ENCODE data around the gene DLG5.

Gene DLG5

DNA sequence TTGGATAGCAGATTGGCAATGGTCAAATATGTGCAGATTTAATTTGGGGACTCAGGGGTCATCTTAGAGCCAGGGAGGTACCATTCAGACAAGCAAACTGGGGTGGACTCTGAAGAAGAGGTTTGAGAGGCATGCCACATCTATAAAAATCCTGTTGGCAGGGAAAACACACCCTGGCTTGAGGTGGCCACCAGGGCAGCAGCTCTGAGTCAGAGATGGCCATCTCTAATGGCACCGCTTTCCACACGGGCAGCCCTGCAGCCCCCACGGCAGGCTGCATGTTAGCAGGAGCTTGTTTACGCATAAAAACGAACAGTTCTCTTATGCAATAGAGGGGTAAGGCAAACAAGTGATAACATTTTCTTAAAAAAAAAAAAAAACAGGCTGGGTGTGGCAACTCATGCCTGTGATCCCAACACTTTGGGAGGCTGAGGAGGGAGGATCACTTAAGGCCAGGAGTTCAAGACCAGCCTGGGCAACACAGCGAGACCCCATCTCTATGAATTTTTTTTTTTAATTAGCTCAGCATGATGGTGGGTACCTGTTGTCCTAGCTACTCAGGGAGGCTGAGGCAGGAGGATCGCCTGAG lies 14.9 kb downstream of the DLG5 start:
- DNase-seq = no peak

- DNase-seq = no peak
These were observed 15.9 kb downstream of the DLG5 start for GRCh38 chr10:77910524-77911145.

DNA sequence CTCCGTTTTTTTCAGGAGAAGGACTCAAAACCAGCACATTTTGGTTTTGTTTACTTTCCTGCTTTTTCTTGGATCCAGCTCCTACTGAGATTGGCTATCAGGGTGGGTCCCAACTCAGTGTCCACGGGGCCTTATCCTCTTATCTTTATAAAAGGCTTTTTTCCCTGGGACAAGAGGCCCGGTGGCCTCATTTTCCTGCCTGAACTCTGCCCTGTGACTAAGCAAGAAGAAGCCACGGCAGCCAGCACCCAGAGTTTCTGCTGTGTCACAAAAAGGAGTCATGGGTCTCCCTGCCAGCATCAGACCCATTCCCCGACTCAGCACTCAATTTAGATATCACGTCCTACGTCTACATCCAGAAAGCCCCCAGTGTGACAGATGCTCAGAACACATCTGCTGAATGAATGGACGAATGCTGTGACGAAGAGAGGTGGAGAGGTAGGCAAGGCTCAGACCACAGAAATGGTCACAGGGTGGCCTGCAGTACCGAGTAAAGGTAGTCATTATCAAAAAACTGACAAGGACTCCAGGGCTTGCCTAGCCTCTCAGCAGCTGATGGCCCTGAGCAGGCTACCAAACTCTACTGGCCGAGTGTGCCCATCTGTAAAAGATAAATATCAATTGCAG lies 16.7 kb downstream of the DLG5 start:
- DNase-seq = no peak

- no peak for DNase-seq
These were observed 17.4 kb downstream of the DLG5 start for GRCh38 chr10:77909021-77909748.

GRCh38 chr10:77907900-77908717 lies 18.4 kb downstream of the DLG5 start:
- no peak for DNase-seq

DNA sequence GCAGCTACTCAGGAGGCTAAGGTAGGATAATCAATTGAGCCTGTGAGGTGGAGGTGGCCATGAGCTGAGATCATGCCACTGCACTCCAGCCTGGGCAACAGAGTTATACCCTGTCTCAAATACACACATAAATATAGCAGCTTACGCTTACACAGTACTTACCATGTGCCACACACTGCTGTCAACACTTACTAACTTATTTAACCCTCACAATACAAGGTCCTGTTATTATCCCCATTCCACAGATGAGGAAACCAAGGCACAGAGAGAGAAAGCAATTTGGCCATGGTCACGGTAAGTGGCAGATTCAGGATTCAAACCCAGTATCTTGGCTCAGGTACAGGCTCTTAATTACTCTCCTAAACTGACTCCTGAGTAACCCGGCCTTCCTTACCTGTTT lies 19.1 kb downstream of the DLG5 start:
- no peak for DNase-seq

GRCh38 chr10:77906951-77907421 lies 19.6 kb downstream of the DLG5 start:
- DNase-seq = no peak

GRCh38 chr10:77905781-77906180 lies 20.8 kb downstream of the DLG5 start:
- no peak for DNase-seq

GRCh38 chr10:77905086-77905748 lies 21.3 kb downstream of the DLG5 start:
- no peak for DNase-seq

DNA sequence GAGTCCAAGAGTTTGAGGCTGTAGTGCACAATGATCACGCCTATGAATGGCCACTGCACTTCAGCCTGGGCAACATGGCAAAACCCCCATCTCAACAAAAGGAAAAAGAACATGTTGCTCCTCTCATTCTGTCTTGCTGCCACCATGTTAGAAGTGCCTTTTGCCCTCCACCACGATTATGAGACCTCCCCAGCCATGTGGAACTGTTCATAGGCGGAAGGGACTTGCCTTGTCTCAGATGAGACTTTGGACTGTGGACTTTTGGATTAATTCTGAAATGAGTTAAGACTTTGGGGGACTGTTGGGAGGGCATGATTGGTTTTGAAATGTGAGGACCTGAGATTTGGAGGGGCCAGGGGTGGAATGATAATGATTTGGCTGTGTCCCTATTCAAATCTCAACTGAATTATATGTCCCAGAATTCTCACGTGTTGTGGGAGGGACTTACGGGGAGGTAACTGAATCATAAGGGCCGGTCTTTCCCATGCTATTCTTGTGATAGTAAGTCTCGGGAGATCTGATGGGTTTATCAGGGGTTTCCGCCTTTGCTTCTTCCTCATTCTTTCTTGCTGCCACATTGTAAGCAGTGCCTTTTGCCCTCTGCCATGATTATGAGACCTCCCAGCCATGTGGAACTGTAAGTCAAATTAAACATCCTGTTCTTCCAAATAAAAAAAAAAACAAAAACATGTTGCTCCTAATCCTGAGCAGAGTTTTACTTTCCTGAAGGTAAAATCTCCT lies 22.3 kb downstream of the DLG5 start:
- DNase-seq = no peak

DNA sequence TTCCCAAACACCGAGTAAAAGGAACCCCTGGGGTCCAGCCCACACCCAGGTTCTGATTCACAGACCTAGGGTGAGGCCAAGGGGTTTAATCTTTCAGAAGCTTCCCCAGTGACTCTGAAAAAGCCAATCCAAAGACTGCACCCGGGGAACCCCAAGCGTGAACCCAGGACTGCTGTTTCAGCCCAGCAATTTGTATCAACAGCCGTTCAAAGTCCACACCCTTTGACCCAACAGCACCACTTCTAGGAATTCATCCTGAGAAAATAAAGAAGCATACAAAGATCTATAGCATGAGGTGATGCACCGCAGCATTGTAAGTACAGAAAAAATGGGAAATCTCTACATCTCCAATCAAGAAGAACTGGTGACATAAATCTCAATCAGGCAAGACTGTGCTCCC lies 24.4 kb downstream of the DLG5 start:
- DNase-seq = no peak

DNA sequence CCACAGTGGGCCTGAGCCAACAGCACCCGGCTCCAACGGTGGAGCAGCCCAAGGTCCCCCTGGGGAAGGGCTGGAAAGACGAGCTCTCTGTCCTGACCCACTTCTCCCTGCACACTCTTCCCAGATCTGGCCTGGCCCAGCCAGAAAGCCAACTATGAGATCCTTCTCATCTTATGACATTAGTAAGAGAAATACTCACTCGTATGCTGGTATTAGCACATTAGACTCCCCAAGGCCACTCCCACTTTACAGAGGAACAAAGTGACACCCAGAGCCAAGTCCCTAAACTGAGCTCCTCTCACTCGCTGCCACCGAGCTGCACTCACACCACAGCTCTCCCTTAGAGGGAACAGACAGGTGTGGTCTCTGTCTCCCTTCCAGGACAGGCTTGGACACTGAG lies 24.8 kb downstream of the DLG5 start:
- no peak for DNase-seq

DNA sequence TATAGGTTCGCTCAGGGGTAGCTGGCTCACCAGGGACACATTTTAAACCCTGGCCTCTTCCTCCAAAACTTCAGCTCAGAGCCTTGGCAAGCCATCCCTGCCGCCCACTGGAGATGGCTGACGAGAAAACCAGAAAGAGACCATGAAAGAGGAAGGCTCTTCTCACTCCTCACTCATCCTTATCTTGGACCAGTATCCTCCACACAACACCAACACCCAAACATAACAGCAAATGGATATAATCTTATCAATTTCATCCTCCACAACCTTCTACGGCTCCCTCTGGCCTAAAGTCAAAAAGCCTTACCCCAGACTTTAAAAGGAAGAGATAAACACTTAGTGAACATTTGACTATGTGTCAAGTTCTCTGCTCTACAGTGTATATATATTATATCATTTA lies 26.9 kb downstream of the DLG5 start:
- no peak for DNase-seq

DNA sequence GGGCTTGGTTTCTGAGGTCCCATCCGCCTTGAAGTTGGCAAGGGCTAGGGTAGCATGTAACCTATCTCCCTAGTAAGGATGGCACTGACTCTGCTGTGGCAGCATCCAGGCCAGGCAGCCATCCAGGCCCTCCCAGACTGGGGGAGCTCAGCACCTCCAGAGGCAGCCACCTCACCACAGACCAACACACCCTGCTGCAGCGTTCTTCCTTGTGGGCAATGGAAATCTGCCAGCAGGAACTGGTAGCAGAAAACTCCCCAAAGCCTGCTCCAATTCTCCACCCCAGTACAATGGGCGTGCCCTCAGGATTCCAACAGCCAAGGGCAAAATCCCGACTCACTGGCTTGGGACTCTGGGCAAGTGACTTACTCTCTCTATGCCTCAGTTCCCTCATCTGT lies 27.5 kb downstream of the DLG5 start:
- DNase-seq = no peak

GRCh38 chr10:77898323-77899079 lies 28.1 kb downstream of the DLG5 start:
- DNase-seq = no peak

DNA sequence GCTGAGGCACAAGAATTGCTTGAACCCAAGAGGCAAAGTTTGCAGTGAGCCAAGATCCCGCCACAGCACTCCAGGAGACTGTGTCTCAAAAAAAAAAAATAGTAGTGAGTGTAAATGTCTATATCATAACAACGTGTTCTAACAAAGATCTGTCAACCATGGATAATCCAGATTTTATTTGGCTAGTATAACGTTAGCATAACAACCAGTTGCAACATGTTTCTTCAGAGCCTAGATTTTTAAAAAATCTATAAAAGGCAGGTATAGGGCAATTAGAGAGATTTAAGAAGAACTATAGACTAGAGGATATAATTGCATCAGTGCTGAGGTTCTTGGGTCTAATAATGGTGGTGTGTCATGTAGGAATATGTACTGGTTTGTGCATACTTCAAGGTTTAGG lies 30.5 kb downstream of the DLG5 start:
- DNase-seq = no peak

DNA sequence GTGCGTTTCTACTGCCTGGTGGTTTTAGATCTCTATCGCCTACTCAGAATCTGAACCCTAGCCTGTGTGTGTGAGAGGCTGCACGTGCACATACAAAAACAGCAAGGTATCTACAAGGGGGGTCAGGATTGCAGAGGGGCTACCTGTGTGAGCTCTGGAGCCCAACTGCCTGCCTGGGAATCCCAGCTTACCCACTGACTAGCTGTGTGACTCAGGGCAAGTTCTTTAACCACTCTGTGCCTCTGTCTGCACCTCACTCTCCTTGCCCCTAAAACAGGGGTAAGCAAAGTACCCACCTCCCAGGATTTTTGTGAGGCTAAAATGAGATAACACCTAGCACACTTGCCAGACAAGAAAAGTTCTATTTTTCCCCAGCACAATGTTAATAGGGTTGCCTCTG lies 32.5 kb downstream of the DLG5 start:
- DNase-seq = no peak

DNA sequence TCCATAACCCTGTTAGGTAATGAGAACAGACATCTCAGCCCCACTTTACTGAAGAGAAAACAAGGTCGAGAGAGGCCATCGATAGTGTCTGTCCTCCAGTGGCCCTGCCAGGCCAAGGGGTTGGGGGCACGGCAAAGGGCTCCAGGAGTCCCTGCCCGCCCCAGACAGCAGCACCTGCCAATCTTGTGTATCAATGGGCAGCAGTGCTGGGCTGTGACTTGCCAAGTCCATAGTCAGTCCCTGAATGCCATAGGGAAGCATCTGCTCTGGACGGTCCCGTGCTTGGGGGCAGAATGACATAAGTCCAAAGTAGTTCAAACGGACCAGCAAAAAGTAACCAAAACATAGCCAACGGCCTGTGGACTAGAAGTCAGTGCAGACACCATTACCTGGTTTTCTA lies 33.2 kb downstream of the DLG5 start:
- DNase-seq = no peak

DNA sequence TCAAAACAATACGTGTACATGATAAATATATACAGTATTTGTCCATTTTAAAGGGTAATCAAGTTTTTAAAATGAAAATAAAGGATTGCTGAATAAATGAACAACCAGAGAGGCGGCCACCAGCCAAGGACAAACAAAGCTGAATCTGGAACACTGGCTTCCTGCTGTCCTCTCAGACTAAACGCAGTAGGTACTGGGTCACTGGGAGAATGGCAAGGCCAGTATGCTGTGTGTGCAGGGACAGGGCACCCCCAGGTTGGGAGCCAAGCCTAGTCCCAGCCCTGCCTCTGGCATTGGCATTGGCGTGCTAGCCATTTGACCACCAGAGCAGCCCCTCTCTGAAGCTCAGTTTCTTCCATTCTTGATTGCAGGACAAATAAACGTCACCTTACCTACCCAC lies 33.8 kb downstream of the DLG5 start:
- DNase-seq = no peak

- no peak for DNase-seq
These were observed 34.4 kb downstream of the DLG5 start for GRCh38 chr10:77892021-77892739.
